Neural cell (in vitro differentiated cells): ENCODE results near the gene TTC31. TPM values are rescaled to one million over a fixed set of nuclear protein-coding genes. Genes with fewer than 3 reads are reported as not detected.

Source experiments
- H2AFZ ChIP-seq: fragments of 200-600, 300-800 bp; sonication (generic), shearing (Covaris generic); 2 replicates; pipeline ENCODE4 v1.6.0; 2014; ENCODE audit warnings: low read depth, mild to moderate bottlenecking, antibody characterized with exemption, low read length, moderate library complexity
- H3F3A ChIP-seq: fragments of 200-600 bp; shearing (Covaris generic); 2 replicates; pipeline ENCODE4 v1.6.1; 2016; ENCODE audit warnings: mild to moderate bottlenecking, moderate library complexity, mixed read lengths, antibody characterized with exemption, low read length; ENCODE audit not compliant: insufficient read depth, poor library complexity, severe bottlenecking
- H3K27ac ChIP-seq: fragments of 200-600, 300-800 bp; sonication (generic), shearing (Covaris generic); 2 replicates; pipeline ENCODE4 v1.5.1; 2014; ENCODE audit warnings: mild to moderate bottlenecking, low read length, moderate library complexity
- H3K27me3 ChIP-seq: fragments of 300-800, 200-600 bp; sonication (generic), shearing (Covaris generic); 2 replicates; pipeline ENCODE4 v1.6.0; 2014; ENCODE audit warnings: mild to moderate bottlenecking, low read depth, low read length, moderate library complexity; ENCODE audit not compliant: insufficient read depth
- H3K36me3 ChIP-seq: fragments of 300-800, 200-600 bp; sonication (generic), shearing (Covaris generic); 2 replicates; pipeline ENCODE4 v1.5.1; 2014; ENCODE audit warnings: mild to moderate bottlenecking, antibody characterized with exemption, low read length, moderate library complexity; ENCODE audit not compliant: insufficient read depth
- H3K4me2 ChIP-seq: fragments of 300-800, 200-600 bp; sonication (generic), shearing (Covaris generic); 2 replicates; pipeline ENCODE4 v1.6.0; 2014; ENCODE audit warnings: mild to moderate bottlenecking, low read length
- H3K4me3 ChIP-seq: fragments of 300-800, 200-600 bp; sonication (generic), shearing (Covaris generic); 2 replicates; pipeline ENCODE4 v1.5.1; 2014; ENCODE audit warnings: mild to moderate bottlenecking, low read length, moderate library complexity
- H3K79me2 ChIP-seq: fragments of 200-600 bp; shearing (Covaris generic); replicated peaks from 2 replicates; pipeline ENCODE4 v1.6.0; 2014; ENCODE audit warnings: mild to moderate bottlenecking, low read length, moderate library complexity; ENCODE audit not compliant: insufficient read depth
- H3K9ac ChIP-seq: fragments of 300-800, 200-600 bp; sonication (generic), shearing (Covaris generic); 2 replicates; pipeline ENCODE4 v1.6.1; 2016; ENCODE audit warnings: mild to moderate bottlenecking, low read length, mixed read lengths
- H3K9me2 ChIP-seq: fragments of 200-600 bp; shearing (Covaris generic); 2 replicates; pipeline ENCODE4 v1.6.1; 2016; ENCODE audit warnings: mild to moderate bottlenecking, low read length, mixed read lengths; ENCODE audit not compliant: insufficient read depth
- H3K9me3 ChIP-seq: fragments of 200-600, 300-800 bp; sonication (generic), shearing (Covaris generic); 2 replicates; pipeline ENCODE4 v1.6.1; 2016; ENCODE audit warnings: mild to moderate bottlenecking, mixed run types, low read length, moderate library complexity, mixed read lengths
- H4K20me1 ChIP-seq: fragments of 200-600 bp; shearing (Covaris generic); 2 replicates; pipeline ENCODE4 v1.6.1; 2016; ENCODE audit warnings: mild to moderate bottlenecking, mixed run types; ENCODE audit not compliant: insufficient read depth
- EP300 ChIP-seq: fragments of 450-650 bp; conservative IDR thresholded peaks from 2 replicates; pipeline ENCODE4 v1.6.1; 2014; ENCODE audit warnings: antibody characterized with exemption, mild to moderate bottlenecking, moderate library complexity; ENCODE audit not compliant: poor library complexity, severe bottlenecking
- EZH2 ChIP-seq: fragments of 200-600, 300-800 bp; shearing (Covaris generic), sonication (generic); IDR thresholded peaks from 2 replicates; pipeline ENCODE4 v1.6.1; 2014; ENCODE audit warnings: antibody characterized with exemption, low read length, borderline replicate concordance, mild to moderate bottlenecking; ENCODE audit not compliant: insufficient read depth, poor library complexity, severe bottlenecking
- MXI1 ChIP-seq: fragments of 450-650 bp; conservative IDR thresholded peaks from 2 replicates; pipeline ENCODE4 v1.6.1; 2014; ENCODE audit warnings: antibody characterized with exemption, mild to moderate bottlenecking; ENCODE audit not compliant: poor library complexity, severe bottlenecking
- POLR2AphosphoS5 ChIP-seq: IDR thresholded peaks from 2 replicates; pipeline ENCODE4 v1.6.1; 2012
- RAD21 ChIP-seq: fragments of 450-650 bp; conservative IDR thresholded peaks from 2 replicates; pipeline ENCODE4 v1.6.1; 2014; ENCODE audit warnings: antibody characterized with exemption, mild to moderate bottlenecking, moderate library complexity
- SMC3 ChIP-seq: fragments of 450-650 bp; conservative IDR thresholded peaks from 2 replicates; pipeline ENCODE4 v1.6.1; 2014; ENCODE audit warnings: antibody characterized with exemption, mild to moderate bottlenecking, moderate library complexity; ENCODE audit not compliant: poor library complexity
- TAF1 ChIP-seq: IDR thresholded peaks from 2 replicates; pipeline ENCODE4 v1.6.1; 2012; ENCODE audit warnings: low read depth
- polyA plus RNA-seq: library from polyadenylated mRNA; depleted of rRNA; stranded (reverse); fragments of >200 nt; gene quantifications from 2 replicates; pipeline ENCODE4 v1.2.3, GENCODE V29; 2014
- TF ChIP-seq, protein P1 (sequence below): IDR thresholded peaks from 2 replicates; pipeline ENCODE4 v1.6.1; 2012; ENCODE audit warnings: borderline replicate concordance
- TF ChIP-seq, protein P2 (sequence below): fragments of 450-650 bp; IDR thresholded peaks from 2 replicates; pipeline ENCODE4 v1.5.1; 2014; ENCODE audit warnings: antibody characterized with exemption, mild to moderate bottlenecking, moderate library complexity; ENCODE audit not compliant: poor library complexity, severe bottlenecking

Gene TTC31
- polyA plus RNA-seq, 1 donor from 2014 or later, result 11.0 TPM

DNA sequence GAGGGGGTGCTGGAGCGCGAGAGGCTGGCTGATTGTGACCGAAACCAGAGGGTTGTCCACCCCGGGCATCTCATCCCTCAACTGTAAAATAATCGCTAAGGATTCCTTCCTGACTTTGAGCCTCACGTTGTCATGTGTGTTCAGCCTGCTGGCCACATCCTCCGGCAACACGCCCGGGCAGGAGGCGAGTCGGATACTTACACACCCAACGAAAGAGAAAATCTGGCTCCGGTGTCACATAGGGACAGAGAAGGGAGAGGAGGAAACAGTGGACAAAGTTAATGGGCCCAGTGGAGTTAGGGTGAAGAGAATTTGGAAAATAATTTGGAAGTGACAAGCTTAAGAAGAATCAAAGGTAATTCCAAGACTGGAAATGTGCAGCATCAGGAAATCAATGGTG lies 33.8 kb downstream of the TTC31 start:
- Histone ChIP-seq H3K9ac (no peak overlapping the region), H3F3A (no peaks in the 10 kb centered on the region), H3K27me3 (peaks cover 97% of the 10 kb centered on the region), H4K20me1 (no peaks in the 10 kb centered on the region), H3K9me3 (no peaks in the 10 kb centered on the region), H3K27ac (no peak overlapping the region), H3K79me2 (no peaks in the 10 kb centered on the region), H3K36me3 (no peaks in the 10 kb centered on the region), H3K4me3 (peak overlapping the region; percentile 53), H2AFZ (no peak overlapping the region), H3K4me2 (no peak overlapping the region), H3K9me2 (no peaks in the 10 kb centered on the region)
- no peak for TF ChIP-seq POLR2AphosphoS5

DNA sequence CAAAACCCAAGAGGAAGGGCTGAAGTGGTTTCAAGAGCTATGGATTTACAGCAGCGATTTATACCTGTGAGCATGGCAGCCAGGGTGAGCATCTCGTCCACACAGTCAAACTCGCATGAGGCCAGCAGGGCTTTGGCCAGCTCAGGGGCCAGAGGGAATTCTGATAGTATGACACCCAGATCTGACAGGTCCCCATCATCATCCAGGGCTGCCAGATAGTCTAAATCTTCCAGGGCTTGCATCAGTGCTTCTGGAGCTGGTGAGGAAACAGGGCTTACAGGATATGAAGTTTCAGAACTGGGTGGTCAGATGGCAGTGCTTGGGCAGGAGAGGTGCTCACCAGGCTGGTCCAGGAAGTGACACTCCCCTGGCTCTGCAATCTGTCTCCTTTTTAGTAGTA lies 39.6 kb downstream of the TTC31 start:
- Histone ChIP-seq H3K27me3 (peaks cover 48% of the 10 kb centered on the region), H3K27ac (no peak overlapping the region), H3K36me3 (no peaks in the 10 kb centered on the region), H4K20me1 (no peaks in the 10 kb centered on the region), H3K4me2 (no peak overlapping the region), H3K9me3 (no peaks in the 10 kb centered on the region), H3K9me2 (no peaks in the 10 kb centered on the region), H2AFZ (no peak overlapping the region), H3K4me3 (no peak overlapping the region), H3F3A (no peaks in the 10 kb centered on the region), H3K79me2 (no peaks in the 10 kb centered on the region), H3K9ac (no peak overlapping the region)
- TF ChIP-seq MXI1, result no peak
- TF ChIP-seq EZH2, result no peak

GRCh38 chr2:74524005-74524404 lies 41.1 kb downstream of the TTC31 start:
- no peaks in the 10 kb centered on the region for H3F3A ChIP-seq
- no peaks in the 10 kb centered on the region for H3K36me3 ChIP-seq
- H3K9ac ChIP-seq, result no peak overlapping the region
- no peak overlapping the region for H3K4me3 ChIP-seq
- H3K79me2 ChIP-seq, result peaks cover 9% of the 10 kb centered on the region
- H2AFZ ChIP-seq, result no peak overlapping the region
- peaks cover 33% of the 10 kb centered on the region for H3K27me3 ChIP-seq
- H4K20me1 ChIP-seq, result no peaks in the 10 kb centered on the region
- no peaks in the 10 kb centered on the region for H3K9me3 ChIP-seq
- H3K27ac ChIP-seq, result no peak overlapping the region
- TF ChIP-seq POLR2AphosphoS5, result no peak
- TF ChIP-seq, protein P1, sequence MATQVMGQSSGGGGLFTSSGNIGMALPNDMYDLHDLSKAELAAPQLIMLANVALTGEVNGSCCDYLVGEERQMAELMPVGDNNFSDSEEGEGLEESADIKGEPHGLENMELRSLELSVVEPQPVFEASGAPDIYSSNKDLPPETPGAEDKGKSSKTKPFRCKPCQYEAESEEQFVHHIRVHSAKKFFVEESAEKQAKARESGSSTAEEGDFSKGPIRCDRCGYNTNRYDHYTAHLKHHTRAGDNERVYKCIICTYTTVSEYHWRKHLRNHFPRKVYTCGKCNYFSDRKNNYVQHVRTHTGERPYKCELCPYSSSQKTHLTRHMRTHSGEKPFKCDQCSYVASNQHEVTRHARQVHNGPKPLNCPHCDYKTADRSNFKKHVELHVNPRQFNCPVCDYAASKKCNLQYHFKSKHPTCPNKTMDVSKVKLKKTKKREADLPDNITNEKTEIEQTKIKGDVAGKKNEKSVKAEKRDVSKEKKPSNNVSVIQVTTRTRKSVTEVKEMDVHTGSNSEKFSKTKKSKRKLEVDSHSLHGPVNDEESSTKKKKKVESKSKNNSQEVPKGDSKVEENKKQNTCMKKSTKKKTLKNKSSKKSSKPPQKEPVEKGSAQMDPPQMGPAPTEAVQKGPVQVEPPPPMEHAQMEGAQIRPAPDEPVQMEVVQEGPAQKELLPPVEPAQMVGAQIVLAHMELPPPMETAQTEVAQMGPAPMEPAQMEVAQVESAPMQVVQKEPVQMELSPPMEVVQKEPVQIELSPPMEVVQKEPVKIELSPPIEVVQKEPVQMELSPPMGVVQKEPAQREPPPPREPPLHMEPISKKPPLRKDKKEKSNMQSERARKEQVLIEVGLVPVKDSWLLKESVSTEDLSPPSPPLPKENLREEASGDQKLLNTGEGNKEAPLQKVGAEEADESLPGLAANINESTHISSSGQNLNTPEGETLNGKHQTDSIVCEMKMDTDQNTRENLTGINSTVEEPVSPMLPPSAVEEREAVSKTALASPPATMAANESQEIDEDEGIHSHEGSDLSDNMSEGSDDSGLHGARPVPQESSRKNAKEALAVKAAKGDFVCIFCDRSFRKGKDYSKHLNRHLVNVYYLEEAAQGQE, result no peak
- no peak for TF ChIP-seq MXI1
- TF ChIP-seq SMC3, result no peak
- TF ChIP-seq, protein P2, sequence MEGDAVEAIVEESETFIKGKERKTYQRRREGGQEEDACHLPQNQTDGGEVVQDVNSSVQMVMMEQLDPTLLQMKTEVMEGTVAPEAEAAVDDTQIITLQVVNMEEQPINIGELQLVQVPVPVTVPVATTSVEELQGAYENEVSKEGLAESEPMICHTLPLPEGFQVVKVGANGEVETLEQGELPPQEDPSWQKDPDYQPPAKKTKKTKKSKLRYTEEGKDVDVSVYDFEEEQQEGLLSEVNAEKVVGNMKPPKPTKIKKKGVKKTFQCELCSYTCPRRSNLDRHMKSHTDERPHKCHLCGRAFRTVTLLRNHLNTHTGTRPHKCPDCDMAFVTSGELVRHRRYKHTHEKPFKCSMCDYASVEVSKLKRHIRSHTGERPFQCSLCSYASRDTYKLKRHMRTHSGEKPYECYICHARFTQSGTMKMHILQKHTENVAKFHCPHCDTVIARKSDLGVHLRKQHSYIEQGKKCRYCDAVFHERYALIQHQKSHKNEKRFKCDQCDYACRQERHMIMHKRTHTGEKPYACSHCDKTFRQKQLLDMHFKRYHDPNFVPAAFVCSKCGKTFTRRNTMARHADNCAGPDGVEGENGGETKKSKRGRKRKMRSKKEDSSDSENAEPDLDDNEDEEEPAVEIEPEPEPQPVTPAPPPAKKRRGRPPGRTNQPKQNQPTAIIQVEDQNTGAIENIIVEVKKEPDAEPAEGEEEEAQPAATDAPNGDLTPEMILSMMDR, result no peak
- TF ChIP-seq EP300, result no peak
- TF ChIP-seq TAF1, result no peak
- no peak for TF ChIP-seq EZH2
- no peak for TF ChIP-seq RAD21
- H3K4me2 ChIP-seq, result no peak overlapping the region
- no peaks in the 10 kb centered on the region for H3K9me2 ChIP-seq
